HG03095 (cell line): Measurements from ENCODE around the gene KRT71.

Experiments
- ATAC-seq: cut with Tn5 transposase; IDR thresholded peaks from one replicate; pipeline ENCODE4 v1.9.1; 2021; ENCODE audit warnings: moderate library complexity; ENCODE audit not compliant: unreplicated experiment

The KRT71 gene

GRCh38 chr12:52499806-52500560 lies 53.0 kb downstream of the KRT71 start:
- no peak for ATAC-seq

GRCh38 chr12:52498946-52499345 lies 54.0 kb downstream of the KRT71 start:
- no peak for ATAC-seq

GRCh38 chr12:52497975-52498374 lies 55.0 kb downstream of the KRT71 start:
- ATAC-seq: no peak

GRCh38 chr12:52496590-52497071 lies 56.3 kb downstream of the KRT71 start:
- ATAC-seq: no peak

- ATAC-seq: no peak
Observed at GRCh38 chr12:52496054-52496453, 56.9 kb downstream of the KRT71 start.

- ATAC-seq: no peak
Observed at GRCh38 chr12:52495389-52495788, 57.6 kb downstream of the KRT71 start.

GRCh38 chr12:52494518-52494917 lies 58.4 kb downstream of the KRT71 start:
- no peak for ATAC-seq

GRCh38 chr12:52494100-52494499 lies 58.8 kb downstream of the KRT71 start:
- ATAC-seq: no peak
